IMR-90 (cell line): ENCODE results near the gene COL27A1. TPM values are rescaled to one million over a fixed set of nuclear protein-coding genes. Genes with fewer than 3 reads are reported as not detected.

Experiments used
- ATAC-seq: fragments of 200-7000 bp; cut with Tn5 transposase; 2 replicates; pipeline ENCODE4 v1.9.1; 2020; ENCODE audit warnings: low read depth, mild to moderate bottlenecking, moderate library complexity
- BruUV-seq: library from RNA; stranded (reverse); fragments of 400-500 nt; replicated peaks from 2 replicates; lab custom pipeline; 2021; lab: Mats Ljungman, UMichigan
- CTCF ChIA-PET: fragments of 300-600 bp; formaldehyde crosslinking; extraction: SDS; loops from one replicate; lab custom pipeline; 2021; ENCODE audit warnings: antibody characterized with exemption; lab: Yijun Ruan, JAX
- POLR2A ChIA-PET: fragments of 300-600 bp; sonication (Branson Sonifier 250); formaldehyde crosslinking; loops from one replicate; lab custom pipeline; 2022; ENCODE audit warnings: antibody characterized with exemption; ENCODE audit not compliant: unreplicated experiment; lab: Charles Lee
- DNase-seq: peaks from one replicate; pipeline ENCODE4 v3.0.0; 2013
- H2AFZ ChIP-seq: replicated peaks from 2 replicates; pipeline ENCODE3; 2013; ENCODE audit warnings: low read length, mild to moderate bottlenecking; ENCODE audit not compliant: poor library complexity
- H2AK5ac ChIP-seq: 2 replicates; pipeline ENCODE4 v1.6.1; 2013; ENCODE audit warnings: low read depth, low read length, inconsistent platforms
- H2AK9ac ChIP-seq: replicated peaks from 2 replicates; pipeline ENCODE3; 2013; ENCODE audit warnings: mild to moderate bottlenecking, low read depth, low read length, moderate library complexity; ENCODE audit not compliant: poor library complexity
- H2BK120ac ChIP-seq: 2 replicates; pipeline ENCODE4 v1.6.1; 2013; ENCODE audit warnings: low read depth, low read length, inconsistent platforms
- H2BK15ac ChIP-seq: 3 replicates; pipeline ENCODE4 v1.6.1; 2013; ENCODE audit warnings: low read depth, low read length, inconsistent platforms
- H2BK20ac ChIP-seq: 2 replicates; pipeline ENCODE4 v1.6.1; 2013; ENCODE audit warnings: low read depth, mild to moderate bottlenecking, inconsistent platforms, low read length, moderate library complexity
- H2BK5ac ChIP-seq: 2 replicates; pipeline ENCODE4 v1.6.1; 2013; ENCODE audit warnings: mild to moderate bottlenecking, low read depth, low read length, inconsistent platforms; ENCODE audit not compliant: poor library complexity, severe bottlenecking
- H3K14ac ChIP-seq: replicated peaks from 2 replicates; pipeline ENCODE4 v1.6.1; 2013; ENCODE audit warnings: low read depth, low read length, inconsistent platforms
- H3K18ac ChIP-seq: 2 replicates; pipeline ENCODE4 v1.6.1; 2013; ENCODE audit warnings: low read depth, low read length, control low read depth
- H3K23ac ChIP-seq: 2 replicates; pipeline ENCODE4 v1.6.1; 2013; ENCODE audit warnings: low read depth, low read length, inconsistent platforms
- H3K27ac ChIP-seq: 2 replicates; pipeline ENCODE4 v1.5.1; 2013; ENCODE audit warnings: mild to moderate bottlenecking, control low read depth, low read length; ENCODE audit not compliant: insufficient read depth
- H3K27me3 ChIP-seq: 2 replicates; pipeline ENCODE4 v1.6.1; 2013; ENCODE audit warnings: low read length; ENCODE audit not compliant: control insufficient read depth, insufficient read depth
- H3K36me3 ChIP-seq: 2 replicates; pipeline ENCODE4 v1.6.1; 2013; ENCODE audit warnings: low read length, mixed read lengths; ENCODE audit not compliant: control insufficient read depth, insufficient read depth
- H3K4ac ChIP-seq: 2 replicates; pipeline ENCODE4 v1.6.1; 2013; ENCODE audit warnings: low read depth, low read length, inconsistent platforms
- H3K4me1 ChIP-seq: 2 replicates; pipeline ENCODE4 v1.6.1; 2013; ENCODE audit warnings: low read length, mixed read lengths; ENCODE audit not compliant: control insufficient read depth, insufficient read depth
- H3K4me2 ChIP-seq: 2 replicates; pipeline ENCODE4 v1.6.1; 2013; ENCODE audit warnings: low read depth, mild to moderate bottlenecking, control low read depth, low read length, moderate library complexity
- H3K4me3 ChIP-seq: 2 replicates; pipeline ENCODE4 v1.5.1; 2013; ENCODE audit warnings: low read depth, mild to moderate bottlenecking, control low read depth, low read length, moderate library complexity; ENCODE audit not compliant: insufficient read depth
- H3K56ac ChIP-seq: 2 replicates; pipeline ENCODE4 v1.6.1; 2013; ENCODE audit warnings: low read length, inconsistent platforms; ENCODE audit not compliant: insufficient read depth; ENCODE audit errors: extremely low read depth
- H3K79me1 ChIP-seq, 2 experiments: 2 replicates each; pipeline ENCODE4 v1.6.1; 2013; ENCODE audit warnings: low read length in 2 of 2, inconsistent platforms in 1 of 2, low read depth in 1 of 2
- H3K9ac ChIP-seq: 2 replicates; pipeline ENCODE4 v1.6.1; 2013; ENCODE audit warnings: low read depth, low read length, control low read depth
- H3K9me1 ChIP-seq: 2 replicates; pipeline ENCODE4 v1.6.1; 2013; ENCODE audit warnings: low read length, inconsistent platforms; ENCODE audit not compliant: insufficient read depth
- H3K9me3 ChIP-seq: 2 replicates; pipeline ENCODE4 v1.6.1; 2013; ENCODE audit warnings: low read length; ENCODE audit not compliant: control insufficient read depth, insufficient read depth
- H4K20me1 ChIP-seq: 2 replicates; pipeline ENCODE4 v1.6.1; 2013; ENCODE audit warnings: low read length, inconsistent platforms; ENCODE audit not compliant: insufficient read depth
- H4K5ac ChIP-seq: 2 replicates; pipeline ENCODE4 v1.6.1; 2013; ENCODE audit warnings: mild to moderate bottlenecking, low read depth, low read length, control low read depth
- H4K8ac ChIP-seq, 2 experiments: 2 replicates each; pipeline ENCODE4 v1.6.1; 2013; ENCODE audit warnings: low read depth in 2 of 2, low read length in 2 of 2, control low read depth in 1 of 2, inconsistent platforms in 1 of 2
- H4K91ac ChIP-seq: 2 replicates; pipeline ENCODE4 v1.6.1; 2013; ENCODE audit warnings: low read depth, low read length, inconsistent platforms; ENCODE audit not compliant: insufficient read depth
- BHLHE40 ChIP-seq: fragments of 150-350 bp; IDR thresholded peaks from 2 replicates; pipeline ENCODE4 v1.6.1; 2016; ENCODE audit warnings: mild to moderate bottlenecking, low read depth, low read length
- CEBPB ChIP-seq: IDR thresholded peaks from 2 replicates; pipeline ENCODE4 v1.6.1; 2012; ENCODE audit warnings: low read depth, low read length, improper control_type of control experiment
- CHD1 ChIP-seq: IDR thresholded peaks from 2 replicates; pipeline ENCODE4 v1.6.1; 2012; ENCODE audit warnings: low read depth, low read length, improper control_type of control experiment
- CTCF ChIP-seq: conservative IDR thresholded peaks from 2 replicates; pipeline ENCODE4 v1.5.1; 2012; ENCODE audit warnings: mild to moderate bottlenecking, low read depth, low read length, improper control_type of control experiment
- FOS ChIP-seq: fragments of 150-350 bp; IDR thresholded peaks from 2 replicates; pipeline ENCODE4 v1.6.1; 2016; ENCODE audit warnings: low read depth, low read length
- MAFK ChIP-seq: IDR thresholded peaks from 2 replicates; pipeline ENCODE4 v1.6.1; 2012; ENCODE audit warnings: low read depth, low read length, improper control_type of control experiment
- MAZ ChIP-seq: IDR thresholded peaks from 2 replicates; pipeline ENCODE4 v1.6.1; 2012; ENCODE audit warnings: low read depth, mild to moderate bottlenecking, low read length, improper control_type of control experiment, moderate library complexity, borderline replicate concordance
- MXI1 ChIP-seq: IDR thresholded peaks from 2 replicates; pipeline ENCODE4 v1.6.1; 2012; ENCODE audit warnings: low read depth, mild to moderate bottlenecking, low read length, moderate library complexity, borderline replicate concordance
- NFE2L2 ChIP-seq: fragments of 150-350 bp; IDR thresholded peaks from 2 replicates; pipeline ENCODE4 v1.6.1; 2016; ENCODE audit warnings: low read depth, mild to moderate bottlenecking, low read length
- POLR2A ChIP-seq: IDR thresholded peaks from 2 replicates; pipeline ENCODE4 v1.6.1; 2012; ENCODE audit warnings: mild to moderate bottlenecking, low read depth, low read length
- RAD21 ChIP-seq: IDR thresholded peaks from 2 replicates; pipeline ENCODE4 v1.6.1; 2012; ENCODE audit warnings: low read length, improper control_type of control experiment
- RCOR1 ChIP-seq: IDR thresholded peaks from 2 replicates; pipeline ENCODE4 v1.6.1; 2012; ENCODE audit warnings: mild to moderate bottlenecking, low read length, improper control_type of control experiment; ENCODE audit not compliant: insufficient replicate concordance
- RFX5 ChIP-seq: IDR thresholded peaks from 2 replicates; pipeline ENCODE4 v1.8.0; 2012; ENCODE audit warnings: low read depth, mild to moderate bottlenecking, low read length, moderate library complexity
- SMC3 ChIP-seq: fragments of 150-350 bp; IDR thresholded peaks from 2 replicates; pipeline ENCODE4 v1.6.1; 2016; ENCODE audit warnings: low read depth, mild to moderate bottlenecking, antibody characterized with exemption, low read length, moderate library complexity
- WGBS, 2 experiments: methylation state at CpG; one replicate each; pipeline versions ENCODE4 v1.1.5 to v1.1.7; 2013; ENCODE audit warnings: missing lambda C conversion rate in 2 of 2; ENCODE audit not compliant: insufficient read length in 1 of 2; ENCODE audit errors: extremely low coverage in 2 of 2; 5-methylcytosine and 5-hydroxymethylcytosine counted together
- dilution Hi-C: fragments of 300-500 bp; cut with HindIII; formaldehyde crosslinking; loops from one replicate; pipeline ENCODE4 v1.14.3; 2018; ENCODE audit warnings: low sequenced_read_pairs; ENCODE audit not compliant: unreplicated experiment
- in situ Hi-C: fragments of 300-500 bp; cut with MboI; formaldehyde crosslinking; loops from 3 replicates; pipeline ENCODE4 v1.14.3; 2019; ENCODE audit warnings: low sequenced_read_pairs, inconsistent platforms, mixed read lengths
- intact Hi-C: fragments of 100-400 bp; cut with micrococcal nuclease; formaldehyde crosslinking; loops from 2 replicates; pipeline ENCODE4 v1.10.0; 2022
- polyA plus RNA-seq, 3 experiments: library from polyadenylated mRNA; depleted of rRNA; stranded (reverse); fragments of >200 nt; gene quantifications; 2 replicates each; pipeline ENCODE4 v1.2.3, GENCODE V29; 2012; ENCODE audit warnings: low replicate concordance in 1 of 3
- total RNA-seq: library from RNA; depleted of rRNA; stranded (reverse); fragments of >200 nt; gene quantifications from 2 replicates; pipeline ENCODE4 v1.2.3, GENCODE V29; 2012
- TF ChIP-seq, protein P1 (sequence below): fragments of 150-350 bp; IDR thresholded peaks from 2 replicates; pipeline ENCODE4 v1.6.1; 2017; ENCODE audit warnings: mild to moderate bottlenecking, antibody characterized with exemption, low read length, low read depth

Gene COL27A1
- total and polyA plus RNA-seq, 2 of the 4 experiments (the other 2 are of a cell fraction), result 3.2 to 18.3 TPM

GRCh38 chr9:114159691-114160090 is 4.4 kb downstream of the COL27A1 start (continued):
- TF ChIP-seq, protein P1, sequence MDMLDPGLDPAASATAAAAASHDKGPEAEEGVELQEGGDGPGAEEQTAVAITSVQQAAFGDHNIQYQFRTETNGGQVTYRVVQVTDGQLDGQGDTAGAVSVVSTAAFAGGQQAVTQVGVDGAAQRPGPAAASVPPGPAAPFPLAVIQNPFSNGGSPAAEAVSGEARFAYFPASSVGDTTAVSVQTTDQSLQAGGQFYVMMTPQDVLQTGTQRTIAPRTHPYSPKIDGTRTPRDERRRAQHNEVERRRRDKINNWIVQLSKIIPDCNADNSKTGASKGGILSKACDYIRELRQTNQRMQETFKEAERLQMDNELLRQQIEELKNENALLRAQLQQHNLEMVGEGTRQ, result no peak

GRCh38 chr9:114161513-114161912 is 6.2 kb downstream of the COL27A1 start:
- H2BK20ac ChIP-seq, result no peak overlapping the region
- intact Hi-C loops (no loop called here), dilution Hi-C loops (no loop called here), in situ Hi-C loops (loop anchor here (5.0 kb wide), 1 partner anchor 126 kb away; no protein-coding TSS in a partner anchor)
- H3K36me3 ChIP-seq, result no peaks in the 10 kb centered on the region
- CTCF ChIA-PET, result no interaction called here
- H3K79me1 ChIP-seq, result peaks cover 30 to 89% of the 10 kb centered on the region in 2 experiments
- no peak overlapping the region for H4K91ac ChIP-seq
- POLR2A ChIA-PET, result no interaction called here
- DNase-seq, result no peak
- WGBS, 2 experiments, result 100% methylated on average over 1 of the region's 4 CpGs; no CpG with 5 or more reads in 1 of the 2 experiments
- no peak overlapping the region for H3K23ac ChIP-seq
- H4K8ac ChIP-seq, result no peak overlapping the region
- H3K9me3 ChIP-seq, result no peaks in the 10 kb centered on the region
- H3K4me3 ChIP-seq, result no peak overlapping the region
- no TSS peak for BruUV-seq
- peaks cover 16% of the 10 kb centered on the region for H3K9me1 ChIP-seq
- no peak overlapping the region for H3K9ac ChIP-seq
- H2AK5ac ChIP-seq, result no peak overlapping the region
- no peak overlapping the region for H3K56ac ChIP-seq
- no peak overlapping the region for H3K14ac ChIP-seq
- ATAC-seq, result no peak
- H2AFZ ChIP-seq, result no peak overlapping the region
- H3K4me2 ChIP-seq, result no peak overlapping the region
- no peaks in the 10 kb centered on the region for H3K27me3 ChIP-seq
- H2BK5ac ChIP-seq, result no peak overlapping the region
- H3K4ac ChIP-seq, result no peak overlapping the region
- H3K27ac ChIP-seq, result no peak overlapping the region
- H2BK15ac ChIP-seq, result no peak overlapping the region
- peaks cover 25% of the 10 kb centered on the region for H3K4me1 ChIP-seq
- no peak overlapping the region for H3K18ac ChIP-seq
- H2AK9ac ChIP-seq, result no peak overlapping the region
- H2BK120ac ChIP-seq, result no peak overlapping the region
- no peak overlapping the region for H4K5ac ChIP-seq
- peaks cover 51% of the 10 kb centered on the region for H4K20me1 ChIP-seq
- TF ChIP-seq, protein P1, result no peak
- TF ChIP-seq CEBPB (no peak), MAFK (no peak), CHD1 (no peak), NFE2L2 (no peak), MXI1 (no peak), MAZ (no peak), RCOR1 (no peak), FOS (no peak), CTCF (no peak), POLR2A (no peak), SMC3 (no peak), BHLHE40 (no peak), RFX5 (no peak), RAD21 (no peak)
